H9 (cell line): ENCODE measurements around the gene TEX19. TPM values are rescaled to one million over a fixed set of nuclear protein-coding genes. Genes with fewer than 3 reads are reported as not detected.
A peak's percentile ranks its signal among the peaks of the same experiment; 100 is the strongest.

ENCODE experiments used
- DNase-seq: peaks from one replicate; pipeline ENCODE4 v3.0.0-alpha.2; 2017
- H2AFZ ChIP-seq: one replicate; pipeline ENCODE4 v1.6.1; 2013; ENCODE audit warnings: mild to moderate bottlenecking, low read length, control low read depth, moderate library complexity
- H2AK5ac ChIP-seq: 2 replicates; pipeline ENCODE4 v1.6.1; 2013; ENCODE audit warnings: low read length, control low read depth, mixed read lengths; ENCODE audit not compliant: insufficient read length
- H2BK120ac ChIP-seq: one replicate; pipeline ENCODE4 v1.6.1; 2013; ENCODE audit warnings: low read depth, mild to moderate bottlenecking, low read length, control low read depth, inconsistent platforms; ENCODE audit not compliant: poor library complexity, severe bottlenecking
- H2BK12ac ChIP-seq: 2 replicates; pipeline ENCODE4 v1.6.1; 2013; ENCODE audit warnings: low read length, control low read depth, mixed read lengths, low read depth; ENCODE audit not compliant: insufficient read length
- H2BK15ac ChIP-seq: 2 replicates; pipeline ENCODE4 v1.6.1; 2013; ENCODE audit warnings: low read depth, low read length, control low read depth
- H2BK20ac ChIP-seq: one replicate; pipeline ENCODE4 v1.6.1; 2013; ENCODE audit warnings: low read depth, mild to moderate bottlenecking, low read length, control low read depth, inconsistent platforms; ENCODE audit not compliant: poor library complexity, severe bottlenecking
- H2BK5ac ChIP-seq: 2 replicates; pipeline ENCODE4 v1.6.1; 2013; ENCODE audit warnings: low read length, control low read depth, mixed read lengths; ENCODE audit not compliant: insufficient read length
- H3K14ac ChIP-seq: 2 replicates; pipeline ENCODE4 v1.6.1; 2013; ENCODE audit warnings: low read length, control low read depth; ENCODE audit not compliant: insufficient read depth
- H3K18ac ChIP-seq: 2 replicates; pipeline ENCODE4 v1.6.1; 2013; ENCODE audit warnings: low read depth, mild to moderate bottlenecking, mixed read lengths, low read length, control low read depth; ENCODE audit not compliant: insufficient read length
- H3K23ac ChIP-seq: 2 replicates; pipeline ENCODE4 v1.6.1; 2013; ENCODE audit warnings: low read length, control low read depth, mixed read lengths, low read depth; ENCODE audit not compliant: insufficient read length
- H3K23me2 ChIP-seq: 2 replicates; pipeline ENCODE4 v1.6.1; 2013; ENCODE audit warnings: low read depth, mild to moderate bottlenecking, mixed read lengths, low read length, control low read depth; ENCODE audit not compliant: insufficient read length, poor library complexity, severe bottlenecking
- H3K27ac ChIP-seq: 2 replicates; pipeline ENCODE4 v1.5.1; 2013; ENCODE audit warnings: low read length, control low read depth, mixed read lengths, low read depth; ENCODE audit not compliant: insufficient read length
- H3K27me3 ChIP-seq: 2 replicates; pipeline ENCODE4 v1.6.1; 2013; ENCODE audit warnings: low read length, control low read depth, inconsistent platforms; ENCODE audit not compliant: insufficient read depth
- H3K4ac ChIP-seq: 2 replicates; pipeline ENCODE4 v1.6.1; 2013; ENCODE audit warnings: low read depth, mild to moderate bottlenecking, control low read depth, inconsistent platforms, low read length, moderate library complexity
- H3K4me1 ChIP-seq: 2 replicates; pipeline ENCODE4 v1.6.1; 2013; ENCODE audit warnings: low read length, control low read depth, inconsistent platforms; ENCODE audit not compliant: insufficient read depth
- H3K4me2 ChIP-seq: 2 replicates; pipeline ENCODE4 v1.6.1; 2013; ENCODE audit warnings: low read length, control low read depth, mixed read lengths; ENCODE audit not compliant: insufficient read length, insufficient read depth
- H3K56ac ChIP-seq: 2 replicates; pipeline ENCODE4 v1.6.1; 2013; ENCODE audit warnings: low read depth, mild to moderate bottlenecking, mixed read lengths, low read length, control low read depth; ENCODE audit not compliant: insufficient read length
- H3K79me1 ChIP-seq: 2 replicates; pipeline ENCODE4 v1.6.1; 2013; ENCODE audit warnings: low read depth, mild to moderate bottlenecking, moderate library complexity, low read length, control low read depth, inconsistent platforms; ENCODE audit not compliant: insufficient read depth, poor library complexity, severe bottlenecking
- H3K79me2 ChIP-seq: 2 replicates; pipeline ENCODE4 v1.6.1; 2013; ENCODE audit warnings: low read length, control low read depth, inconsistent platforms; ENCODE audit not compliant: insufficient read depth
- H3K9ac ChIP-seq: 2 replicates; pipeline ENCODE4 v1.6.1; 2013; ENCODE audit warnings: low read length, control low read depth, mixed read lengths; ENCODE audit not compliant: insufficient read length; ENCODE audit errors: extremely low read depth
- H3K9me3 ChIP-seq: one replicate; pipeline ENCODE4 v1.6.1; 2013; ENCODE audit warnings: low read depth, low read length, inconsistent platforms; ENCODE audit not compliant: control insufficient read depth
- H3T11ph ChIP-seq: one replicate; pipeline ENCODE4 v1.6.1; 2013; ENCODE audit warnings: mild to moderate bottlenecking, low read length, control low read depth, inconsistent platforms
- H4K20me1 ChIP-seq: one replicate; pipeline ENCODE4 v1.6.1; 2013; ENCODE audit not compliant: control insufficient read depth, insufficient read length, insufficient read depth
- H4K5ac ChIP-seq: 2 replicates; pipeline ENCODE4 v1.6.1; 2013; ENCODE audit warnings: low read depth, mild to moderate bottlenecking, mixed read lengths, low read length, control low read depth; ENCODE audit not compliant: insufficient read length
- H4K8ac ChIP-seq: replicated peaks from 2 replicates; pipeline ENCODE4 v1.6.1; 2013; ENCODE audit warnings: low read length, control low read depth, mixed read lengths, low read depth; ENCODE audit not compliant: insufficient read length
- H4K91ac ChIP-seq: 2 replicates; pipeline ENCODE4 v1.6.1; 2013; ENCODE audit warnings: low read depth, mild to moderate bottlenecking, moderate library complexity, mixed read lengths, low read length, control low read depth; ENCODE audit not compliant: insufficient read length
- H3K27ac Mint-ChIP-seq, 3 experiments: 2 replicates in 2 of 3; 3 replicates in 1 of 3; pipeline ENCODE4 v1.8.0; 2020 to 2021; ENCODE audit warnings: mixed read lengths in 3 of 3, mild to moderate bottlenecking in 1 of 3, moderate library complexity in 1 of 3
- H3K27me3 Mint-ChIP-seq: 2 replicates; pipeline ENCODE4 v1.8.0; 2021; ENCODE audit warnings: low read depth, mild to moderate bottlenecking, moderate library complexity, mixed read lengths
- H3K36me3 Mint-ChIP-seq, 3 experiments: 2 replicates in 2 of 3; 3 replicates in 1 of 3; pipeline ENCODE4 v1.8.0; 2020 to 2021; ENCODE audit warnings: low read depth in 3 of 3, mixed read lengths in 3 of 3; ENCODE audit not compliant: insufficient read depth in 1 of 3
- H3K4me1 Mint-ChIP-seq, 2 experiments: 2 replicates each; pipeline ENCODE4 v1.8.0; 2020; ENCODE audit warnings: mixed read lengths in 2 of 2
- H3K4me3 Mint-ChIP-seq, 2 experiments: 2 replicates in 1 of 2; 3 replicates in 1 of 2; pipeline ENCODE4 v1.8.0; 2020 to 2021; ENCODE audit warnings: mild to moderate bottlenecking in 2 of 2, mixed read lengths in 2 of 2, moderate library complexity in 1 of 2
- H3K9me3 Mint-ChIP-seq, 2 experiments: 2 replicates in 1 of 2; 3 replicates in 1 of 2; pipeline ENCODE4 v1.8.0; 2020; ENCODE audit warnings: mild to moderate bottlenecking in 2 of 2, mixed read lengths in 2 of 2, moderate library complexity in 1 of 2
- CTCF ChIP-seq: fragments of 200-600 bp; sonication (generic); conservative IDR thresholded peaks from 3 replicates; pipeline ENCODE4 v1.8.0; 2021; ENCODE audit warnings: antibody characterized with exemption, mild to moderate bottlenecking
- WGBS: extraction: QIAGEN DNeasy Blood & Tissue Kit; methylation state at CpG from one replicate; pipeline ENCODE4 v1.1.7; 2013; ENCODE audit warnings: missing lambda C conversion rate, low lambda C conversion rate, mixed read lengths; ENCODE audit not compliant: insufficient read length; ENCODE audit errors: extremely low coverage; 5-methylcytosine and 5-hydroxymethylcytosine counted together
- total RNA-seq: library from RNA; stranded (reverse); gene quantifications from 2 replicates; pipeline ENCODE4 v1.2.1, GENCODE V29; 2021

Gene TEX19
- total RNA-seq, 1 experiment from 2014 or later: 1.4 TPM

- no peak overlapping the region for H3K23ac ChIP-seq
- peak; percentile 92 for DNase-seq
- H3K4ac ChIP-seq: no peak overlapping the region
- H3K4me3 Mint-ChIP-seq: peak overlapping the region in 1 of 2 experiments; percentile 35; a peak in 2 of 5 replicates
- H3K27me3 ChIP-seq: peaks cover 14% of the 10 kb centered on the region
- no CpG with 5 or more reads among the region's 14 CpGs for WGBS
- no peak for TF ChIP-seq CTCF
- no peak overlapping the region for H2BK20ac ChIP-seq
- peak overlapping the region; percentile 21 to 91 (median 44); a peak in 5 of 7 replicates for H3K27ac Mint-ChIP-seq
- H2BK15ac ChIP-seq: no peak overlapping the region
- no peaks in the 10 kb centered on the region for H3K79me2 ChIP-seq
- H4K5ac ChIP-seq: no peak overlapping the region
- H3K79me1 ChIP-seq: no peaks in the 10 kb centered on the region
- no peak overlapping the region for H2AK5ac ChIP-seq
- no peak overlapping the region for H4K91ac ChIP-seq
- no peak overlapping the region for H3K9ac ChIP-seq
- no peak overlapping the region for H3T11ph ChIP-seq
- no peak overlapping the region for H2AFZ ChIP-seq
- H3K56ac ChIP-seq: no peak overlapping the region
- no peaks in the 10 kb centered on the region for H3K9me3 ChIP-seq
- no peaks in the 10 kb centered on the region for H4K20me1 ChIP-seq
- peaks cover 48% of the 10 kb centered on the region for H3K27me3 Mint-ChIP-seq
- H3K4me2 ChIP-seq: no peak overlapping the region
- H3K4me1 ChIP-seq: no peaks in the 10 kb centered on the region; the same call in 1 of the 2 replicates
- H3K14ac ChIP-seq: no peak overlapping the region
- no peak overlapping the region for H2BK120ac ChIP-seq
- peaks cover 13 to 23% of the 10 kb centered on the region in 2 experiments for H3K4me1 Mint-ChIP-seq
- H3K23me2 ChIP-seq: peaks cover 7% of the 10 kb centered on the region
- H3K9me3 Mint-ChIP-seq: peaks cover 5 to 8% of the 10 kb centered on the region in 2 experiments; a peak in 4 of 5 replicates
- H2BK5ac ChIP-seq: no peak overlapping the region
- H3K18ac ChIP-seq: no peak overlapping the region
- H3K36me3 Mint-ChIP-seq: peaks cover 0 to 4% (median 3%) of the 10 kb centered on the region in 3 experiments; a peak in 2 of 7 replicates
- H4K8ac ChIP-seq: no peak overlapping the region
- H2BK12ac ChIP-seq: no peak overlapping the region
- no peak overlapping the region for H3K27ac ChIP-seq
Observed at GRCh38 chr17:82367724-82368524, 8.9 kb downstream of the TEX19 start.
